Lung (tissue), 12 donors: ENCODE measurements around the gene CCNQ. TPM values are rescaled to one million over a fixed set of nuclear protein-coding genes. Genes with fewer than 3 reads are reported as not detected.

Experiments used
- ATAC-seq: fragments of 200-7000 bp; cut with Tn5 transposase; one replicate; pipeline ENCODE4 v1.9.1; 2020; ENCODE audit warnings: moderate number of reproducible peaks; ENCODE audit not compliant: insufficient read depth, low FRiP score
- DNase-seq, 3 donors: peaks; one replicate each; pipeline ENCODE4 v3.0.0-alpha.2; 2013 to 2017
- H3K27ac ChIP-seq, 2 donors: one replicate each; pipeline ENCODE4 v1.5.1; 2013; ENCODE audit warnings: mild to moderate bottlenecking in 2 of 2, moderate library complexity in 2 of 2, control low read depth in 1 of 2, inconsistent platforms in 1 of 2, low read depth in 1 of 2, low read length in 1 of 2
- H3K27me3 ChIP-seq, 3 donors: one replicate each; pipeline ENCODE4 v1.5.1; 2013; ENCODE audit warnings: low read length in 2 of 3; ENCODE audit not compliant: control insufficient read depth in 3 of 3, insufficient read depth in 3 of 3
- H3K36me3 ChIP-seq, 4 donors: one replicate each; pipeline ENCODE4 v1.5.1; 2013; ENCODE audit warnings: low read length in 4 of 4, mild to moderate bottlenecking in 1 of 4, moderate library complexity in 1 of 4; ENCODE audit not compliant: control insufficient read depth in 4 of 4, insufficient read depth in 4 of 4
- H3K4me1 ChIP-seq, 5 donors: one replicate each; pipeline ENCODE4 v1.5.1; 2013; ENCODE audit warnings: low read length in 5 of 5, mild to moderate bottlenecking in 2 of 5, moderate library complexity in 1 of 5; ENCODE audit not compliant: control insufficient read depth in 5 of 5, insufficient read depth in 5 of 5
- H3K4me3 ChIP-seq: one replicate; pipeline ENCODE4 v1.5.1; 2013; ENCODE audit warnings: mild to moderate bottlenecking, control low read depth, moderate library complexity
- H3K9ac ChIP-seq, 2 donors: one replicate each; pipeline ENCODE4 v1.5.1; 2013; ENCODE audit warnings: low read length in 2 of 2, control low read depth in 1 of 2; ENCODE audit not compliant: insufficient read depth in 1 of 2
- H3K9me3 ChIP-seq, 4 donors: one replicate each; pipeline ENCODE4 v1.5.1; 2013; ENCODE audit warnings: low read length in 3 of 4, mild to moderate bottlenecking in 1 of 4, moderate library complexity in 1 of 4; ENCODE audit not compliant: control insufficient read depth in 4 of 4, insufficient read depth in 3 of 4
- CTCF ChIP-seq: IDR thresholded peaks from 2 replicates; pipeline ENCODE4 v1.5.1; 2012; ENCODE audit warnings: mild to moderate bottlenecking; ENCODE audit errors: control extremely low read depth, extremely low read depth
- WGBS, 2 donors: extraction: QIAGEN DNeasy Blood & Tissue Kit; methylation state at CpG; one replicate each; pipeline ENCODE4 v1.1.7; 2013; 5-methylcytosine and 5-hydroxymethylcytosine counted together
- polyA plus RNA-seq, 2 donors: library from polyadenylated mRNA; stranded (reverse); fragments of 200-250 nt; gene quantifications; one replicate each; pipeline ENCODE4 v1.2.1, GENCODE V29; 2013
- total RNA-seq, 2 donors: library from RNA; depleted of rRNA in 1 of 2; stranded (reverse); fragments of >200 nt in 1 of 2; gene quantifications; one replicate each; pipeline ENCODE4 v1.2.1, GENCODE V29; 2014 to 2021
- donor health status: control.
- donor health status: control.
- donor health status: Bipolar disorder and iron deficiency.
- donor health status: healthy.
- donor health status: DM: yes; HTN: yes; CAD: no.

CCNQ gene
- total and polyA plus RNA-seq, 4 donors: 14.2 to 46.4 (median 24.9) TPM

DNA sequence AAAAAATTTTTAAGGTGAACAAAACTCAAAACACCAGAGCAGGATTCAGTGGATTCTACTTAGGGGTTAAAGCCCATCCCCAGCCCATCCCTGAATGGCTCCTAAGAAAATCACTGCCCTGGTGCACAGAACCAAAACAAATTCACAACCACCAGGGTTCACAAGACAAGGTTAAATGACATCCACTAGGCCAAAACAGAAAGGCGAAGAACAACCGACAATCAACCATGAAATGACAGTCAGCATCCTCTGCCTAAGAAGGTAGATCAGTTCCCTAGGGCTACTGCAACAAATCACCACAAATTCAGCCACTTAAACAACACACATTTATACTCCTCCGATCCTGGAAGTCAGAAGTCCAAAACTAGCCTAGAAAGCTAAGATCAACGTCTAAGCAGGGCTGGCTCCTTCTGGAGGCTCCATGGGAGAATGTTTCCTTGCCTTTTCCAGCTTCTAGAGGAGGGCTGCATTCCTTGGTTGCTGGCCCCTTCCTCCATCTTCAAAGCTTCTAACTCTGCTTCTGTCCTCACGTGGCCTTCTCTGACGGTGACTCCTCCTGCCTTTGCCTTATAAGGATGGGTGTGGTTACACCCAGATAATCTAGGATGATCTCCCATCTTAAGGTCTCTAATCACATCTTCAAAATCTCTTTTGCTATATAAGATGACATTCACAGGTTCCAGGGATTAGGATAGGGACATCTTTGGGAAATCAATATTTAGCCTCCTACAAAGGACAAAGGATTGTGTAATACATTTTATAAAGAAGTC lies 1.8 kb downstream of the CCNQ start:
- H3K27me3 ChIP-seq: no peaks in the 10 kb centered on the region
- DNase-seq (no peak), ATAC-seq (no peak)
- WGBS, 2 donors: 76 to 83% methylated on average over 6 of the region's 6 CpGs
- H3K9me3 ChIP-seq: peaks cover 0 to 12% (median 1%) of the 10 kb centered on the region in 4 donors
- no peak for TF ChIP-seq CTCF
- H3K4me1 ChIP-seq: peaks cover 0 to 7% (median 3%) of the 10 kb centered on the region in 5 donors
- H3K36me3 ChIP-seq: peaks cover 0 to 11% (median 3%) of the 10 kb centered on the region in 4 donors
- no peak overlapping the region for H3K9ac ChIP-seq
- H3K4me3 ChIP-seq: no peak overlapping the region
- H3K27ac ChIP-seq: no peak overlapping the region

GRCh38 chrX:153595859-153596857 lies 2.8 kb downstream of the CCNQ start:
- no peak for ATAC-seq
- WGBS, 2 donors: 92 to 96% methylated on average over 21 of the region's 21 CpGs
- H3K9ac ChIP-seq: no peak overlapping the region
- no peak for TF ChIP-seq CTCF
- no peak overlapping the region for H3K27ac ChIP-seq
- H3K4me1 ChIP-seq: peaks cover 0 to 7% (median 3%) of the 10 kb centered on the region in 5 donors
- DNase-seq: no peak
- H3K36me3 ChIP-seq: peaks cover 0 to 17% (median 3%) of the 10 kb centered on the region in 4 donors
- H3K9me3 ChIP-seq: peaks cover 0 to 12% (median 1%) of the 10 kb centered on the region in 4 donors
- no peaks in the 10 kb centered on the region for H3K27me3 ChIP-seq
- no peak overlapping the region for H3K4me3 ChIP-seq

DNA sequence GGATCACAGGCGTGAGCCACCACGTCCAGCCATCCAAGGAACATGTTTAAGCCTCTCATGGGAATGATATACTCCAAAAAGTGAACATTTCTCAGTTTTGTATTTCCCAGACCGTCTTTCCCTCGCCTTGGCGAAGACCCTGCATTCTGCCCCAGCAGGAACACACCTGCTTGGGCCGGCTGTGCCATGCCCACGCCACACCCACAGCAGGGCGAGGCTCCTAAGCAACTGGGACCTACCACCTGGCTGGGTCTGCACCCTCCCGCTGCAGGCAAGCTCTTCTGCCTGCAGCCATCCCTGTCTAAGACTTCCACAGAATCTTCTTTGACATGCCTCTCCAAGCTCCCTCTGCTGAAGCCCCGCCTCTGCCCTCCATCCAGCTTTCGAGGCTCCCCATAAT lies 3.6 kb downstream of the CCNQ start:
- DNase-seq: no peak
- WGBS, 2 donors: 88 to 95% methylated on average over 11 of the region's 11 CpGs
- no peaks in the 10 kb centered on the region for H3K27me3 ChIP-seq

More for the DNA sequence above, 3.6 kb downstream of the CCNQ start:
- Histone ChIP-seq H3K36me3 (peaks cover 0 to 19% (median 3%) of the 10 kb centered on the region in 4 donors), H3K9ac (no peak overlapping the region), H3K4me3 (no peak overlapping the region), H3K27ac (no peak overlapping the region), H3K4me1 (peaks cover 0 to 6% (median 0%) of the 10 kb centered on the region in 5 donors), H3K9me3 (peaks cover 0 to 9% (median 1%) of the 10 kb centered on the region in 4 donors)
- ATAC-seq: no peak
- TF ChIP-seq CTCF: no peak
